Amniotic stem cell (primary cell): ENCODE results near the gene PSTPIP1.

ENCODE experiments used
- DNase-seq: peaks from one replicate; lab custom pipeline; 2025; lab: John Stamatoyannopoulos, UW

The PSTPIP1 gene

DNA sequence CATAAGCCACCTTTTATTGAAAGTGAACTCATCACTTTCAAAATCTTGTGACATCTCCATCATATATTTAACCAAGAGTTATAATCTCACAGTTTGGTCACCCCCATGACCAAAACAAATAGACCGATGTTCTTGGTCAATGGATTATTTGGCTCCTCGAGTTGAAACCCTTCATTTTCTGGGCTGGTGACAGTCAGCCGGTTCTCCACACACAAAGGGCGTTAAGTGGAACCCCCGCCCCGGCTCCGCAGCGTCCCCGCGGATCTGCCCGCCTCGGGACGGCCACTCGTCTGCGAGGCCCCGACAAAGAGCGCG, 75.2 kb downstream of the PSTPIP1 start:
- DNase-seq: no peak

DNA sequence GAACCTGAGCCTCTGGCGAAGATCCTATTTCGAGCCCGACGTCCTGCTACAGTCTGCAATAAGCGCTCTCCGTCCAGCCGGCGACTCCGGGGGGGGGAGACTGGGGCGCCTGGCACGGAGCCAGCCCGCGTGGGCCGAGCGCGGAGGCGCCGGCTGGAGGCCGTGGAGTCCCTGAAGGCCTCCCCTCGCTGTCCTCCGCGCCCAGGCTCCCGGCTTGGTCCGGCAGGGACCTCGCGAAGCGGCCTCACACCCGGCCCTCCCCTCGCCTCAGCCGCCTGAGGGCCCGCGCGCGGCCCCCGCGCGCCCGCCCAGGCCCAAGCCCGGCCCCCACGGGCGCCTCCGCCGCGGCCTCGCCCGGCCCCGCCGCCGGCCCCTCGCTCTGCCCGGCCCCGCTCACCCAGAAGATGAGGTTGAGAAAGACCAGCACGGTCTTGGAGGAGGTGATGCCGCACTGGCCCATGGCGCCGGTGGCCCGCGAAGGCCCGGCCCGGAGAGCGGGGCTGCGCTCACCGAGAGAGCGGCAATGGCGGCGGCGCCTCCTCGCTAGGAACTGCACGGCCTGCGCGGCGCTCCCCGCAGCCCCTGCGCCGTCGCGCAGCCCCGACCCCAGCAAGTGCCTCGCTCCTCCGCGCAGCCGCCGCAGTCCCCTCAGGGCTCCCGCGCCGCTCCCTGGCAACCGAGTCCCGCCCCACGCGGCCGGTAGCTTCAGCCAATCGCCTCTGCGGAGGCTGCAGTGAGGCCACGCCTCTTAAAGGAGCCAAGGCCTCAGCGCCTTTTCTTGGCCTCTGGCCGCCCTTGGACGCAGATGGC, 75.8 kb downstream of the PSTPIP1 start, which contains the start of gene TSPAN3:
Gene TSPAN3, minus strand, starts transcription at position 615 of the 810 bp plus-strand sequence. Its CDS starts 155 bp downstream, at position 460.
- DNase-seq: peak; percentile 67

DNA sequence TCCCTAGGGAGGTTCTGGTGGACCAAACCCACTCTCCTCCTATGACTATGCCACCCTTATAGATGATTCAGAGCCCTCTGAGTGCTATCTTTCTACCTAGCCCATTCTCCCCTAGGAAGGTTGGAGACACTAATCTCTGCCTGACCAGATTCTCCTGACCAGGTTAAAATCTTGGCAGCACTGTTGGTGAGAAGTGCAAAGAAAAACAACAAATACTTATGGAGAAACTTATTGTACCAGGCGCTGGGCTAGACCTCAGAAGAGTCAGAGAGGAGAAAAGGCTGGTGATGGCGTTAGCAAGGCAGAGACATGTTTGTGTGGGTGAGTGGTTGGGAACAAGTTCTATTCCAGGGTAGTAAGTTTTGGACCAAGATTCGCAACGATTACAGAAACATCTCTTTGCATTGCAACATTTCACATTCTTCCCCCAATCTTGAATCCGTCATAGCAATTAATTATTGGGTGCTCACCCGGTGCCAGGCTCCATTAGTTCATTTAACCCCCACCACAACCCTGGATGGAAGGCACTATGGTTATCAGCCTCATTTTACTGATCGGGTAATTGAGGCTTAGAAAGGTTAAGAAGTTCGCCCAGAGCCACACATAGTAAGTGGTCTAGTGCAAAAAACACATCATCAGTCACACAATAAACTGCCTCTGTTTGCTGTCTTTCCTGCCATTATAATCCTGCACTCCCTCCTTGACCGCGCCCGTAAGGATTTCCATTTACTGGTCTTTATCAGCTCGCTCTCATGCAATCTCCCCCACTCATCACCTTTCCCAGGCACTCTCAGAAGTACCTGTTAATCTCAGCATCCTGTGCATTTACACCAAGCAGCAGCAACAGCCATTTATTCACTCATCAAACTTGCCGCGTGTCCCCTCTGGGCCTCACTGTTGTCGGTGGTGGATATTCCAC, 76.6 kb downstream of the PSTPIP1 start:
- DNase-seq: no peak

DNA sequence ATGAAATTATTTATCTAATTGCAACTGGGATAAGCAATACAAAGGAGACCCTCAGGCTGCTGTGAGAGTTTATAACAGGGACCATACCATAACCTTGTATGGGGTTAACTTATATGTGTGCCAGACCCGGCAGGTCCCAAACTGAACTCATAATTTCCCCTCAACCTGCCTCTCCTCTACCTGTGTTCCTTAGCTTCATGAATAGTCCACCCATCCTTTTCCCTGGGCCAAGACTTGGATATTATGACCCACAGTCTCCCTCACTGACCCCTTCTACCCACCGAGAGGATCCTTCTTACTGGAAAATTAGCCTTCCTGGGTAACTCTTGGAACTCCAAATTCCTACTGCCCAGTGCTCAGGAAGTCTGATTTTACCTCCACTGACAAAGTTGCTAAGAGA, 79.4 kb downstream of the PSTPIP1 start:
- DNase-seq: no peak

DNA sequence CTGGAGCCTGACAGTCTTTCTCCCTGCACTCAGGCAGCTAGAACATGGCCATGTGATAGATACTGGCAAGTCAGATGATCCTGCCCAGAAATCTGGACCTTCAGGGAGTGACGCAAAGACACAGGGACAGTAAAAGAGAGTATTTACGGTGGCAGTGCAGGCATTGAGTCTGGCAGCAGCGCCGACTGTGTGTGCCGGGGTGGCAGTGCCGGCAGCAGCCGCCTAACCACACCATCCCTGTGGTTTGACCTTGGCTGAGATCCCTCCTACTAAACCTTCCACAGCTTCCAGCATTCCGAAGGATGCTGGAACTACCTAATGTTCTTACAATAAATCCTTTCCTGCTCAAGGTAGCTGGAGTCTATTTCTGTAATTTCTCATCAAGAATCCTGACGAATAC, 80.6 kb downstream of the PSTPIP1 start:
- DNase-seq: peak; percentile 23

DNA sequence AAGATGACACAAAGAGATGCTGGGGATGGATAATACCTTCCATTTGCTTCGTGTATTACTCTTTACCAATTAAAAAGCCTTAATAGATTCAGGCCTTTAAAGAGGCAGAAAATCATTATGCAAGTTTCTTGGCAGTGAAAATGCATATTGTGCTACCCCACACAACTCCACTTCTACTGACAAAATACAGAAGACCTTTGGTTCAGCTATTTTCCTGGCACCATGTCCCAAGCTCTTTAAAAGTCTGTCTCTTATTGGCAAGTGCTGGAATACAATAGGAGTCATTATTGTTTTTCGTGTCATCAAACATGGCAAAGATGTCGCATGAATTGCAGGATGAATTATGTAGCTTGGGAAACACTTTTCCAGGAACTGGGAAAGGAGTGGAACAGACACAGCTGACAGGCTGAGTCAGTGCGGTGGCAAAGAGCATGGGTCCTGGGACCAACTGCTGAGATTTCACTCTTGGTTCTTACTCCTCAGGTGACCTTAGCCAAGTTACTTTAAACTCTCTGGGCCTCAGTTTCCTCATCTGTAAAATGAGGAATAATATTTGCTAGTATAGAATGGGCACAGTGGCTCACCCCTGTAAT, 81.5 kb downstream of the PSTPIP1 start:
- no peak for DNase-seq

DNA sequence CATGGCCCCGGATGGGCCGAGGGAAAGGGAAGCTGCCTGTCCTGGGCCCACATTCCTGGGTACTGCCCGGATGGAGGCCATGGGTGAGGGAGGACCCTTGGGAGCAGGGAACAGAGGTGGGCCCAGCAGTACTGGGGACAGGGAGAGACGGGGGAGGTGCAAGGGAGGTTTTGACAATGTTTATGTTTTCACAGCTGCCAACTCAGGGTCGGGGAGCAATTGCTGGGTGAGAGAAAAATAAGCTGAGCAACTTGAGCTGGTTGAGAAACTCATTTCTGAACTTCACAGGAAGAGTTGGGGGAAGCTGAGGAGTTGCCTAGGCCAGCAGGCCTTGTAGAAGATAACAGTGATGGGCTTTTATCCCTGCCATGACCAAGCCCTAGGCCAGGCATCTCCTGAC, 87.0 kb downstream of the PSTPIP1 start:
- DNase-seq: no peak

DNA sequence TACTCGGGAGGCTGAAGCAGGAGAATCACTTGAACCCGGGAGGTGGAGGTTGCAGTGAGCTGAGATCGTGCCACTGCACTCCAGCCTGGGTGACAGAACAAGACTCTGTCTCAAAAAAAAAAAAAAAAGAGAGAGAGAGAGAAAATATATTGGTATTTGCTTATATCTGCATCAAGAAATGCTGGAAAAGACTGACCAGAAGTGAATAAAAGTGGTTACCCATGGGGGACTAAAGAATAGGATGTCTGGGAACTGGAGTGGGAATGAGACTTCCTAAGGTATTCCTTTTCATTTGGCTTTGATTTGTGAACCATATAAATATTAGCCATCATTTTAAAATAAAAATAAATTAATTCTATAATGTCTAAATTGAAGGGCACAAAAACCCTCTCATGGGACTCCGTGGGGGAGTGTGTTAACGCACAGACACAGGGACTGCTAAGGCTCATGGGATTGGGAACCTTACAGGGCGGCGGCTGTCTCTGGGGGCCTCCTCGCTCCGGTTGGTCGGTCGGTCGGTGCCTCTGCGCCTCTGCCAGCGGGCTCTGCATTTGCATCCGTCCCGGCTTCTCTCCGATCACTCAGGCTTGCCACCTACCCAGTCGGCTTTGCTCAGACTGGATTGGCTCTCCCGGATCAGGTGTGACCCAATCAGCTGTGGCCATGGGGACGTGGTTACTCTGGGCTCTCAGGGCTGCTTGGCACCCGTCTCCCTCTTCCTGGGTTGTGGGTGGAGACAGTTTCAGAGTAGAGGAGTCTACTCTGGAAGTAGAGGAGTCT, 88.6 kb downstream of the PSTPIP1 start:
- no peak for DNase-seq

DNA sequence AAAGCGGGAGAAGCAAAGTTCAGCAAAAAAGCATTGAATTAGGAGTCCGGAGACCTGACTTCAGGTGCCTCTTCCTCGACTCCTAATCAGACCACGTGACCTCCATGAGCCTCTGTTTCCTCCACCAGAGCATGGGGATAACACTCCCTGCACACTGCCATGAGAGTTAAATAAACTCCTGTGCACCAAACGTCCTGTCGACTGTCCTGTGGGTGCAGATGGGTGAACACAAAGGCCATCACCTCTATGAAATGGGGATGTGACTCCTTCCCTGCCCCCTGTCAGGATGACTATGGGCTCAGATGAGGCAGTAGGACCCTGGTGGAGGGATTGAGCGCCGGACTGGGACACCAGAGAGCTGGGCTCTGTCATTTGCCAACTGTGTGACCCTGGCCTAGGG, 89.5 kb downstream of the PSTPIP1 start:
- DNase-seq: no peak

DNA sequence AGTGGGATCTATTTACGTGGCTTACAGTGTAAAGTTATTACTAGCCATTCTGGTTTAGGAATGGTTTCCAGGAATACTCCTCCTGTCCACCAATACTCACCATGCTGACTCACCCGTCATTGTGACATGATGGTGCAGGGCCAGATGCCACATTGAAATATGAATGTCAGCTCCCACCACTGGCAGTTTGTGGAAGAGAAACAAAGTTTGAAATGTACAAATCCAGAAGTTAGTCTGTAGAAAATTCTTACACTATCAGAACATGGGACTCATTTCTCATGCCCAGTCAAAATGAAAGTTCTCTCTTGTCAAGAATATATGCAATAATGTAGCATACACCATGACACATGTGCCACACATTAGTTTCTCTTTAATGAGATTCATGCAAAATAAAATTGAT, 90.4 kb downstream of the PSTPIP1 start:
- DNase-seq: no peak
